H1 (cell line): ENCODE results near the gene DUSP1. TPM values are rescaled to one million over a fixed set of nuclear protein-coding genes. Genes with fewer than 3 reads are reported as not detected.
A peak's percentile ranks its signal among the peaks of the same experiment; 100 is the strongest.

Experiments
- SRF ChIP-seq: IDR thresholded peaks from 2 replicates; pipeline ENCODE4 v1.6.1; 2011; ENCODE audit warnings: mild to moderate bottlenecking, low read depth, low read length, moderate library complexity
- SUZ12 ChIP-seq: fragments of 200-600 bp; sonication (generic); IDR thresholded peaks from 2 replicates; pipeline ENCODE4 v1.6.1; 2012; ENCODE audit warnings: mild to moderate bottlenecking, inconsistent platforms, low read length, moderate library complexity, mixed read lengths
- polyA plus RNA-seq, 7 experiments: library from polyadenylated mRNA; depleted of rRNA in 3 of 7; stranded (reverse) in 5 of 7; unstranded in 2 of 7; fragments of >200 nt in 5 of 7; fragments of 200-250 nt in 2 of 7; gene quantifications; 1 replicate in 5 of 7; 2 replicates in 1 of 7; 4 replicates in 1 of 7; pipeline versions ENCODE4 v1.2.1 to v1.2.3, GENCODE V29; 2011 to 2013; ENCODE audit warnings: missing spikeins in 2 of 7, mixed read lengths in 2 of 7
- total RNA-seq: library from RNA; stranded (reverse); fragmentation: NEBNext Ultra II Directional; extraction: Animal tissue kit (Norgen Biotek cat#: 25700); gene quantifications from 2 replicates; pipeline ENCODE4 v1.2.1, GENCODE V29; 2021

DUSP1 gene
- total and polyA plus RNA-seq, 2 of the 8 experiments (the other 6 are each of a cell fraction or from before 2014, with no cell fraction given): 6.5 to 11.7 TPM

DNA sequence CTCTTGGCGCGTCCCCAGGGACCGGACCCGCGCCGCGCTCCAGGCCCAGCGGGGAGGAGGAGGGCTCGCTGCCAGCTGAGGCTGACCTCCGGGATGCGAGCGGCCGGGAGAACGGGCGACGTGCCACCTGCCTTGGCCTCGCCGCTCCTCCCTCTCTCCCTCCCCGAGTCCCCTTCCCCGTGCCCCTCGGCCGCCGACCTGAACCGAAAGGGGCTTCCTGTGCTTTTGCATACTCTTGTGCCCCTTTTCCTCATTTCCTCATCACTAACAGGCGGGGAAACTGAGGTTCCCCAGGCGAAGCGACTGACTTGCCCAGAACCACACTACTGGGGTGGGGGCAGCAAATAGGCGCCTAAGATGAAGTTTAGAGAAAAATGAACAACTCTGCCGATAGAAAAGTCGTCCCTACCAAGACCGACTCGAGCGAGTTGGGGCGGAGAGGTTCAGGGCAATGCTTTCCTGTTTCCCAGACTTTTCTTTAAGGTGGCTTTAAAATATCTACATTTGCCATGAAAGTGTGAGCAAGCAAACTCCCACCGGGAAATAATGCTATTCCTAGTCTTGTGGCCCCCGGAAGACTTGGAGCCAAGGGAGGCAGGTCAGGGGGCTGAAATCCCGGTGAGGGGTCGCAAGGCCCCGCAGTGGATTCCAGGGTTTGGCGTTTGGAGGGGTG lies 580 bp upstream of the DUSP1 start (continued):
- TF ChIP-seq SUZ12: 0 out of 2 replicates have a peak, but pooled peaks have one; percentile 17
- no peak for TF ChIP-seq SRF
